Measurements from ENCODE around the gene CDH23. TPM values are rescaled to one million over a fixed set of nuclear protein-coding genes. Genes with fewer than 3 reads are reported as not detected.

The CDH23 gene
- polyA plus RNA-seq, 1 donor (not counting 4 experiments of a cell fraction or from before 2014, with no cell fraction given): 0.01 TPM

DNA sequence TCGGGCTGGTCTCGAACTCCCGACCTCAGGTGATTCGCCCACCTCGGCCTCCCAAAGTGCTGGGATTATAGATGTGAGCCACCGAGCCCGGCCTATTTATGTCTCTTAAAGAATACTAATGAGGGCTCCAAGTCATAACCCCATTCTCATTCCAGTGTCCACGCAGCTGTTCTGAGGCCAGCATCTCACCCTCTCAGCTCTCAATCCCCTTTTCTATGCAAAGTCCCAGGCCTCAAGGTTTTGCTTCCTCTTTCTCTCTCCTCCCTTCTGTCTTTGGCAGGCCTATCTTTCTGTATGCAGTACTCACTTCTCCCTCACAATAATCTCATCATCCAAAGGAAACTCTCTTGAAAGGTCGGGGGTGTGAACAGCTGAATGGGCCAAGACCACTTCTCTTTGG, 404.6 kb downstream of the CDH23 start:
- dilution Hi-C loops (cut with MboI; ENCODE audit: extremely low pct_ligation_motif_present, low sequenced_read_pairs): no loop called here
- Histone ChIP-seq H3K9me1 (ENCODE audit: control insufficient read depth, extremely low read depth, insufficient read depth, low read length) (no peaks in the 10 kb centered on the region), H3K79me2 (ENCODE audit: control insufficient read depth, insufficient read depth, low read length) (no peaks in the 10 kb centered on the region), H4K20me1 (ENCODE audit: control insufficient read depth, extremely low read depth, insufficient read depth, low read length) (peaks cover 2% of the 10 kb centered on the region), H3K9ac (ENCODE audit: control insufficient read depth, extremely low read depth, insufficient read depth, low read length) (no peak overlapping the region), H3K36me3 (ENCODE audit: control insufficient read depth in 2 of 2, extremely low read depth in 1 of 2, insufficient read depth in 2 of 2, low read length in 2 of 2) (no peaks in the 10 kb centered on the region), H3K9me3 (ENCODE audit: control insufficient read depth, low read depth, low read length) (no peaks in the 10 kb centered on the region), H3K4me3 (ENCODE audit: control insufficient read depth in 2 of 3, extremely low read depth in 1 of 3, insufficient read depth in 2 of 3, low read depth in 1 of 3, low read length in 3 of 3) (no peak overlapping the region), H3K4me2 (ENCODE audit: control insufficient read depth, extremely low read depth, insufficient read depth, low read depth, low read length) (no peak overlapping the region), H2AFZ (ENCODE audit: control insufficient read depth, low read length) (no peak overlapping the region), H3K27me3 (ENCODE audit: control insufficient read depth, extremely low read depth, insufficient read depth, low read length) (peaks cover 15% of the 10 kb centered on the region), H3K4me1 (ENCODE audit: control insufficient read depth, extremely low read depth, insufficient read depth, low read length) (no peaks in the 10 kb centered on the region), H3K27ac (ENCODE audit: control insufficient read depth, insufficient read depth, low read length) (no peak overlapping the region)
- no peak for TF ChIP-seq EZH2 (IDR thresholded peaks at IDR 0.05; ENCODE audit: low read length)
- TF ChIP-seq, protein P1, sequence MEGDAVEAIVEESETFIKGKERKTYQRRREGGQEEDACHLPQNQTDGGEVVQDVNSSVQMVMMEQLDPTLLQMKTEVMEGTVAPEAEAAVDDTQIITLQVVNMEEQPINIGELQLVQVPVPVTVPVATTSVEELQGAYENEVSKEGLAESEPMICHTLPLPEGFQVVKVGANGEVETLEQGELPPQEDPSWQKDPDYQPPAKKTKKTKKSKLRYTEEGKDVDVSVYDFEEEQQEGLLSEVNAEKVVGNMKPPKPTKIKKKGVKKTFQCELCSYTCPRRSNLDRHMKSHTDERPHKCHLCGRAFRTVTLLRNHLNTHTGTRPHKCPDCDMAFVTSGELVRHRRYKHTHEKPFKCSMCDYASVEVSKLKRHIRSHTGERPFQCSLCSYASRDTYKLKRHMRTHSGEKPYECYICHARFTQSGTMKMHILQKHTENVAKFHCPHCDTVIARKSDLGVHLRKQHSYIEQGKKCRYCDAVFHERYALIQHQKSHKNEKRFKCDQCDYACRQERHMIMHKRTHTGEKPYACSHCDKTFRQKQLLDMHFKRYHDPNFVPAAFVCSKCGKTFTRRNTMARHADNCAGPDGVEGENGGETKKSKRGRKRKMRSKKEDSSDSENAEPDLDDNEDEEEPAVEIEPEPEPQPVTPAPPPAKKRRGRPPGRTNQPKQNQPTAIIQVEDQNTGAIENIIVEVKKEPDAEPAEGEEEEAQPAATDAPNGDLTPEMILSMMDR (optimal IDR thresholded peaks at IDR 0.05 in 1 of 3, IDR thresholded peaks at IDR 0.05 in 1 of 3, conservative IDR thresholded peaks at IDR 0.05 in 1 of 3; ENCODE audit: extremely low read depth in 1 of 3, insufficient read depth in 2 of 3, low read length in 3 of 3): no peak
- FAIRE-seq (no peak), DNase-seq (ENCODE audit: low read depth, low spot score) (no peak)

DNA sequence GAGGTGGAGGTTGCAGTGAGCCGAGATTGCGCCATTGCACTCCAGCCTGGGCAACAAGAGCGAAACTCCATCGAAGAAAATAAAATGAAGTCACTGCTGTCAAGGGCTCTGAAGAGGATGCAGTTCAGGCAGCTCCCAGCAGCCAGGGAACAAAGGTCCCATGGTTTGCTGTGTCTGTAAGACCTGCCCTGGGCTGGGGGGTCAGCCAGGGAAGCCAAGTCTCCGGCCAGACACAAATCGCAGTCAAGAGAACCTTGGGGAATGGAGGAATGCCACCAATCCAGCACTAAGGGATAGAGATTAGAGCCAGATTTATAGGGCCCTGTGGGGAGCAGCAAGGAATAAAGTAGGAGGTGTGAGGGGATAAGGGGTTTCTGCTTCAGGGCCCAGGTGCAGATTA, 405.5 kb downstream of the CDH23 start:
- FAIRE-seq (no peak), DNase-seq (ENCODE audit: low read depth, low spot score) (no peak)
- H3K9me3 ChIP-seq (ENCODE audit: control insufficient read depth, low read depth, low read length): no peaks in the 10 kb centered on the region
- H3K36me3 ChIP-seq (ENCODE audit: control insufficient read depth in 2 of 2, extremely low read depth in 1 of 2, insufficient read depth in 2 of 2, low read length in 2 of 2): no peaks in the 10 kb centered on the region
- TF ChIP-seq EZH2 (IDR thresholded peaks at IDR 0.05; ENCODE audit: low read length): no peak
- TF ChIP-seq, protein P1 (optimal IDR thresholded peaks at IDR 0.05 in 1 of 3, IDR thresholded peaks at IDR 0.05 in 1 of 3, conservative IDR thresholded peaks at IDR 0.05 in 1 of 3; ENCODE audit: extremely low read depth in 1 of 3, insufficient read depth in 2 of 3, low read length in 3 of 3): no peak
- no peak overlapping the region for H3K4me2 ChIP-seq (ENCODE audit: control insufficient read depth, extremely low read depth, insufficient read depth, low read depth, low read length)
- H3K9ac ChIP-seq (ENCODE audit: control insufficient read depth, extremely low read depth, insufficient read depth, low read length): no peak overlapping the region
- H3K4me1 ChIP-seq (ENCODE audit: control insufficient read depth, extremely low read depth, insufficient read depth, low read length): no peaks in the 10 kb centered on the region
- dilution Hi-C loops (cut with MboI; ENCODE audit: extremely low pct_ligation_motif_present, low sequenced_read_pairs): no loop called here
- H2AFZ ChIP-seq (ENCODE audit: control insufficient read depth, low read length): no peak overlapping the region
- H3K27me3 ChIP-seq (ENCODE audit: control insufficient read depth, extremely low read depth, insufficient read depth, low read length): peaks cover 12% of the 10 kb centered on the region
- peaks cover 2% of the 10 kb centered on the region for H4K20me1 ChIP-seq (ENCODE audit: control insufficient read depth, extremely low read depth, insufficient read depth, low read length)
- H3K27ac ChIP-seq (ENCODE audit: control insufficient read depth, insufficient read depth, low read length): no peak overlapping the region
- H3K9me1 ChIP-seq (ENCODE audit: control insufficient read depth, extremely low read depth, insufficient read depth, low read length): no peaks in the 10 kb centered on the region
- no peak overlapping the region for H3K4me3 ChIP-seq (ENCODE audit: control insufficient read depth in 2 of 3, extremely low read depth in 1 of 3, insufficient read depth in 2 of 3, low read depth in 1 of 3, low read length in 3 of 3)
- no peaks in the 10 kb centered on the region for H3K79me2 ChIP-seq (ENCODE audit: control insufficient read depth, insufficient read depth, low read length)
